Lower leg skin (tissue), 4 donors: ENCODE results near the gene CHMP5. TPM values are rescaled to one million over a fixed set of nuclear protein-coding genes. Genes with fewer than 3 reads are reported as not detected.

Experiments
- DNase-seq, 2 donors: peaks; one replicate each; pipeline ENCODE4 v3.0.0-alpha.2; 2019; ENCODE audit warnings: low spot score in 2 of 2
- H3K4me3 ChIP-seq: fragments of 200-600 bp; sonication (generic); 2 replicates; pipeline ENCODE4 v1.5.1; 2017; ENCODE audit warnings: mild to moderate bottlenecking, low read depth; ENCODE audit not compliant: poor library complexity, severe bottlenecking
- POLR2A ChIP-seq, 2 donors: fragments of 450-650 bp; IDR thresholded peaks; one replicate each; pipeline ENCODE4 v1.6.1; 2016 to 2017; ENCODE audit warnings: antibody characterized with exemption in 2 of 2, mild to moderate bottlenecking in 1 of 2, moderate library complexity in 1 of 2
- WGBS, 2 donors: methylation state at CpG; one replicate each; pipeline ENCODE4 v1.1.5; 2018; 5-methylcytosine and 5-hydroxymethylcytosine counted together
- intact Hi-C: fragments of 100-400 bp; cut with DNase I; formaldehyde crosslinking; loops from one replicate; pipeline ENCODE4 v1.15.0; 2023; ENCODE audit warnings: low total_unique reads
- total RNA-seq, 4 donors: library from RNA; depleted of rRNA; stranded (reverse); fragments of >200 nt; gene quantifications; one replicate each; pipeline ENCODE4 v1.1.0, GENCODE V29; 2016
- TF ChIP-seq, protein P1 (sequence below), 3 donors: fragments of 450-650 bp; IDR thresholded peaks; one replicate each; pipeline ENCODE4 v1.5.1; 2016; ENCODE audit warnings: antibody characterized with exemption in 3 of 3, mild to moderate bottlenecking in 3 of 3, moderate library complexity in 2 of 3

The CHMP5 gene
- total RNA-seq, 4 donors from 2014 or later: 55.3 to 81.5 (median 65.6) TPM

DNA sequence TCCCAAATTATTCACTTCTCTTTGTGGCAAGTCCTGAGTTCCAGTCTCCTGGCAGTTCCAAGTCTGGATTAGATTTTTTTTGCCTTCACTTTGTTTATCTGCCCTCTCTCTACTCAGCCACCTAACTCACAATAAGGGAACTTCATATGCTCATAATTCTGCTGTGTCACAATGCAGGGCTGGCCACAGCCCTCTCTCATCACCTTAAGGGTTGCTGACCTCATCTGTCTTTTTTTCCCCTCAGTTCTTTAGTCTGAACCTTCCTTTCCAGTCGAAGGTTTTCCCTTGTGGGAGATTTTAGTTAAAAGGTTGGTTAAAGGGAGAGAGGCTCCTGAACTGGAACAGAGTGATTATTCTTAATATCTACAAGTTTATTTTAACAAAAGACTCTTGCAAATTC lies 4.5 kb upstream of the CHMP5 start:
- no peak for TF ChIP-seq POLR2A (IDR thresholded peaks at IDR 0.05)
- TF ChIP-seq, protein P1, sequence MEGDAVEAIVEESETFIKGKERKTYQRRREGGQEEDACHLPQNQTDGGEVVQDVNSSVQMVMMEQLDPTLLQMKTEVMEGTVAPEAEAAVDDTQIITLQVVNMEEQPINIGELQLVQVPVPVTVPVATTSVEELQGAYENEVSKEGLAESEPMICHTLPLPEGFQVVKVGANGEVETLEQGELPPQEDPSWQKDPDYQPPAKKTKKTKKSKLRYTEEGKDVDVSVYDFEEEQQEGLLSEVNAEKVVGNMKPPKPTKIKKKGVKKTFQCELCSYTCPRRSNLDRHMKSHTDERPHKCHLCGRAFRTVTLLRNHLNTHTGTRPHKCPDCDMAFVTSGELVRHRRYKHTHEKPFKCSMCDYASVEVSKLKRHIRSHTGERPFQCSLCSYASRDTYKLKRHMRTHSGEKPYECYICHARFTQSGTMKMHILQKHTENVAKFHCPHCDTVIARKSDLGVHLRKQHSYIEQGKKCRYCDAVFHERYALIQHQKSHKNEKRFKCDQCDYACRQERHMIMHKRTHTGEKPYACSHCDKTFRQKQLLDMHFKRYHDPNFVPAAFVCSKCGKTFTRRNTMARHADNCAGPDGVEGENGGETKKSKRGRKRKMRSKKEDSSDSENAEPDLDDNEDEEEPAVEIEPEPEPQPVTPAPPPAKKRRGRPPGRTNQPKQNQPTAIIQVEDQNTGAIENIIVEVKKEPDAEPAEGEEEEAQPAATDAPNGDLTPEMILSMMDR (IDR thresholded peaks at IDR 0.05): no peak
- intact Hi-C loops: no loop called here
- no peak for DNase-seq
- WGBS, 2 donors: 88 to 91% methylated on average over 1 of the region's 1 CpG
- H3K4me3 ChIP-seq: no peak overlapping the region

DNA sequence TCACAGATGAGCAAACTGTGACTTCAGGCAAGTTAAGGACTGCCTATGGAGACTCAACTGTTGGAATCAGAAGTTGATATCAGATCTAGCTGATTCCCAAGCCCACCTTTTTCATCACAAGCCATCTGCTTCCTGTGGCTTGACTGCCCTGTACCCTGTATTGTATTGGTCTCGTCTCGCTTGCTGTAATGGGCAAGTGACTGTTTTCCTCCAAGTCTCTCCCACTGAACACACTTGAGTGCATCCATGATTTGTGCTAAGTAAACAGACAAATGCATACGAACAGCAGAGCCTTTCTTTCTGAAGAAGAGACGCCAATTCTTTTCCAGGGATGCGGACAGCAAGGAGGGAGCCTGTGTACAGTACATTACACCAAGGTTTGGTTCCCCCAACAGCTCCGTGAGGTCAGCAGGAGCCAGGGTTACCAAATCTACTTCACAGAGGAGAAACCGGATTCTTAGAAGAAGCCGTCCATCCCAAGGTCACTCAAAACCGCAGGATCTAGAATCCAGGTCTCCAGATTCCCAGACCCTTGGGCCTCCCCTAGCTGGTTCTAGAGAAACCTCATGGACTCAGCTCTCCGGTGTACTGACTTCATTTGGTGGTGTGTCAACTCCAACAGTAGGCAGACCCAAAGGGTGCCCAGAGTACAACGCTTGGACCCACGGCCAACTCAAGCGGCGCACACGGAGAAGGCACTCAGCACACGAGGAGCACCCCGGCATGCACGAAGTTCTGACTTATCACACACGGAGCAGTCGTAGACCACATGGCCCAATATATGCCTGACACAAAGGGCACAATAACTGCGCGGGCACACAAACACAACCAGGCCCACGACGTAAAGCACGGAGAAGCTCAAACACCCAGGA lies 1.5 kb upstream of the CHMP5 start:
- TF ChIP-seq, protein P1 (IDR thresholded peaks at IDR 0.05): no peak
- no peak for TF ChIP-seq POLR2A (IDR thresholded peaks at IDR 0.05)
- peak overlapping the region; percentile 83 for H3K4me3 ChIP-seq
- no peak for DNase-seq
- intact Hi-C loops: no loop called here
- WGBS, 2 donors: 3 to 4% methylated on average over 24 to 25 of the region's 25 CpGs

DNA sequence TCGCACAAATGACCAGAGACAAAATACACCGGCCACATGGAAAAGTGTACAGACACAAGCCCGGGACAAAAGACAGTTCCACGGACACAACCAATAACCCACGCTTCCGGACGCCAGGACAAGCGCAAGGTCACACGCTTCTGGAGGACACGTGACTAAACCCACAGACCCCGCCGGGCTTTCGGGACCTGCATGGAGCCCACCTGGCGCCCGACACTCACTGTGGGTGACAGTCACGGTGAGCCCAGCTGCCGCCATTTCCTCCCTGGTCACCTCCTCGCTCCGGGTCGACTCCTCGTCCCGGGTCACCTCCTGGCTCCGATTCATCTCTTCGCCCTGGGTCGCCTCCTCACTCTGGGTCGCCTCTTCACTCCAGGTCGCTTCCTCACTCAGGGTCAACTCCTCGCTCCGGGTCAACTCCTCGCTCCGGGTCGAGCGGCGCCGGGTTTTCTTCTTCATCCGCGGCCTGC lies 811 bp upstream of the CHMP5 start:
- TF ChIP-seq, protein P1 (IDR thresholded peaks at IDR 0.05): no peak
- no peak for TF ChIP-seq POLR2A (IDR thresholded peaks at IDR 0.05)
- DNase-seq: peak; percentile 64 to 93
- 0 to 1% methylated on average over 32 to 34 of the region's 37 CpGs for WGBS, 2 donors
- peak overlapping the region; percentile 83 for H3K4me3 ChIP-seq
- intact Hi-C loops: no loop called here

DNA sequence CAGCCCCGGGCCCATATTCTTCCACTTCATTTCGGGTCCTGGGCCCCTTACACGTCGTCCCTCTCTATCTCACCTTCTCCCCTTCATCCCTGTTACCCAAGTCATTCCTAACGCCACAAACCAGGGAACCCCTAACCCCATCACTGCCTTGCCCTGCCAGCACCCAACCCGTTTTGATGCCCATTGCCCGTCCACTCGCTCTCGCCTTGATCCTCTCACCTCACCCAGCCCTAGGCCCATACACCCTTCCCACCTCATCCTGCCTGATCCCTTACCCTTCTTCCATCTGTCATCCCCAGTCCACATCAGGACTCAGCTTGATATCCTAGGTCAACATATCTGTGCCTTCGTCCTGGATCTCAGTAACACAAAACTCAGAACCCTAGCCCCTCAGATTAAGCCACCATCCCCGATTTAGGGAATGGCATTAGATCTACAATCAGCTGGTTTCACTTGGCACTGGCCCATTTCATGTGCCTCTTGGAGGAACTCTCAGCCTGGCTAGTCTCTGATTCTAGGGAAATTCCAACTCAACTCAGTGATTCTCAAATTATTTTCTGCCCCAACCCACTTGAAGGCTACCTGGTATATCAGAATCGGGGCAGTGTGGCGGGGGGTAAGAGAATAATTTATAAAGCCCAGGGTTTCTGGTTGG lies 489 bp downstream of the CHMP5 start:
- TF ChIP-seq POLR2A (IDR thresholded peaks at IDR 0.05): no peak
- TF ChIP-seq, protein P1 (IDR thresholded peaks at IDR 0.05): no peak
- intact Hi-C loops: no loop called here
- 20 to 22% methylated on average over 13 of the region's 13 CpGs for WGBS, 2 donors
- peak overlapping the region; percentile 46 for H3K4me3 ChIP-seq
- DNase-seq: no peak

DNA sequence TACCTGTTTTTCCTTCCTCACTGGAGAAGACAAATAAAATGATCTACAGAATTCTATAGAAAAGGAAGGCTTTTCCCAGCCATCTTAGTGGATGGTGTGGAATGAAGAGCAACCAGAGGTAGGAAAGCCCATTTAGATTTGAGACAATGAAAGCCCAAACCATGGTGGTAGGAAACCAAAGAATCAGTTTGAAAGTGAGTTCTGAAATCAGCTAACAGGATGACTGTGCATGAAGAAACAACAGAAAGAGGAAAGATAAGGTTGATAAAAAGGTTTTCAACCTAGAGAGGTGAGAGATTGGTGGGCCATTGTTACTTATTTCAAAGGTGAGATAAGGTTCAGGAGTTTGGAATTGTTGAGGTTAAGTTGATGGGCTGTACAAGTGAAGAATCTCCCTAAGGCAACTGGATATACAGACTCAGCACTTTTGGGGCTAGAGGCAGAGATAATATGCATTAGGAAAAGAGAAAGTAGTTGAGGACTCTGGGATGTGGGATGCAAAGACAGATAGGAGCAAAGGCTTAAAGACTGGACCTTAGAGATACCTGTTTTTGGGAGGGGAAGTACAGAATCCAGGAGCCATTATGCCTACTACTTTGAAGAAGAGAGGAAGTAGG lies 2.4 kb downstream of the CHMP5 start:
- intact Hi-C loops: no loop called here
- TF ChIP-seq POLR2A (IDR thresholded peaks at IDR 0.05): no peak
- TF ChIP-seq, protein P1 (IDR thresholded peaks at IDR 0.05): no peak
- no peak for DNase-seq
- no peak overlapping the region for H3K4me3 ChIP-seq
